HAP-1 (cell line): ENCODE results near the gene LAMA2.

Experiments used
- DNase-seq, 2 experiments: peaks; one replicate each; pipeline ENCODE4 v3.0.0-alpha.2; 2016 to 2020; ENCODE audit warnings: low spot score in 2 of 2
- H3K27me3 ChIP-seq: fragments of 250-450 bp; sonication (Bioruptor Pico); 2 replicates; pipeline ENCODE4 v1.5.1; 2020; ENCODE audit warnings: low read depth, mild to moderate bottlenecking, moderate library complexity
- H3K36me3 ChIP-seq: fragments of 250-450 bp; sonication (Bioruptor Pico); replicated peaks from 2 replicates; pipeline ENCODE4 v1.5.1; 2020; ENCODE audit warnings: mild to moderate bottlenecking
- H3K4me1 ChIP-seq: fragments of 250-450 bp; sonication (Bioruptor Pico); 2 replicates; pipeline ENCODE4 v1.5.1; 2020; ENCODE audit warnings: mild to moderate bottlenecking
- H3K4me3 ChIP-seq: fragments of 250-450 bp; sonication (Bioruptor Pico); 2 replicates; pipeline ENCODE4 v1.5.1; 2020; ENCODE audit warnings: mild to moderate bottlenecking, moderate library complexity
- H3K9me3 ChIP-seq: fragments of 250-450 bp; sonication (Bioruptor Pico); 2 replicates; pipeline ENCODE4 v1.5.1; 2020; ENCODE audit warnings: mild to moderate bottlenecking, moderate library complexity
- in situ Hi-C: fragments of 300-500 bp; cut with MboI; formaldehyde crosslinking; loops from 3 replicates; pipeline ENCODE4 v1.14.3; 2020; ENCODE audit warnings: low sequenced_read_pairs, inconsistent platforms, mixed read lengths

Gene LAMA2

DNA sequence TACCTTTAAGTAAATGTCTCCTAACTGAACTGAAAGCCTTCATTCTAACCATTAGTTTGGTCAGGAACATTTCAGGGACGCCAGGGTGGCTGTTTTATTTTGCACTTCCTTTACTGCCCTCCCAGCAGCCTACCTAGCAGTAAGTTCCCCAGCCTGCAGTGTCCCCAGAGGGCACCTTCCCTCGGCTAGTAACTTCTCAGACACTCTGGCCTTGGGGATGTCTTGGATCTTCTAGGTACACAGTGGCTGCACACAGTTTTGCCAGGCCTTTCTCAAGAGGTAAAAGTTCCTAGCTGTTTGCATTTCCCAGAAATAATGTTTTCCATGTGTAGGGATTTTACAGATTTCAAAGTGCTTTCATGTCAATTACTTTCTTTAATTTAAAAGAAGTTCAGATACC lies 378 bp upstream of the LAMA2 start:
- H3K27me3 ChIP-seq: no peaks in the 10 kb centered on the region
- in situ Hi-C loops: no loop called here
- H3K4me1 ChIP-seq: peaks cover 16% of the 10 kb centered on the region
- H3K36me3 ChIP-seq: no peaks in the 10 kb centered on the region
- H3K9me3 ChIP-seq: no peaks in the 10 kb centered on the region
- no peak overlapping the region; the same call in 1 of the 2 replicates for H3K4me3 ChIP-seq
- peak in 1 of 2 experiments; percentile 42 for DNase-seq

DNA sequence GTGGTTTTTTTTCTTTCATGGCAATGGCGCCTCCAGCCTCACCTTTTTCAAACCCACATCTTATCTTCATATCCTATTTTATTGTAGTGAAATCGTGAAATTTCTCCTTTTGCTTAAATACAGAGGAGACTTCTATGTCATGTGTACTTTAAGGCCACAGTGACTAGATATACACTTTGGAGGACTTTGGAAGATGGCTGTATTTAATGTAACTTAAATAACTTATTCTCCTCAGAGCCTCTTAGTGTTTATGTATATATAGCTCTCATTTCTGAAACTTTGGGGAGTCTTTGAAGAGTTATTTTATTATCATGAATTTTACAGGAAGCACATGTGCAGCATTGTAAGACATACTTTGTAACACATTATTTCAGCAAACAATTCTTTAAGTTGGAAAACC lies 968 bp downstream of the LAMA2 start:
- in situ Hi-C loops: no loop called here
- H3K27me3 ChIP-seq: no peaks in the 10 kb centered on the region
- no peak for DNase-seq
- H3K4me1 ChIP-seq: peaks cover 16% of the 10 kb centered on the region
- no peaks in the 10 kb centered on the region for H3K9me3 ChIP-seq
- H3K36me3 ChIP-seq: no peaks in the 10 kb centered on the region
- peak overlapping the region; percentile 37 for H3K4me3 ChIP-seq

DNA sequence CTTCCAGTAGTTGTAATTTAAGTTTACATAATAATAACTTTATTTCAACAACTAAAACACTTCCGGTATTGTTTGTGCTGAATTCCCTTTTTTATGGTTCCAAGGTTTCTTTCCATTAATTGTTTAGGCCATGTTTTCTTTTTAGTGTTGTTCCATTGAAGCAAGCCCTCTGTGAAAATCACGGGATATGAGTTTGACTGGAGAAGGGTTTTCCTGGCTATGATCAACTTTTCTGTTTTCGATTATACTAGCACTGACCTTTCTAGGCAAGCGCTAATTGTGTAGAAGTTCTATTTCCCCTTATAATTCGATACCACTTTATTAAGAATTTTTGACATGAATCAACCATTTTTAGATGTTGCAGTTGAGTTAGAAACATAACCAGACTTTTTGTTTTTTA lies 2.4 kb downstream of the LAMA2 start:
- no peak overlapping the region for H3K4me3 ChIP-seq
- H3K4me1 ChIP-seq: peaks cover 16% of the 10 kb centered on the region
- in situ Hi-C loops: no loop called here

DNA sequence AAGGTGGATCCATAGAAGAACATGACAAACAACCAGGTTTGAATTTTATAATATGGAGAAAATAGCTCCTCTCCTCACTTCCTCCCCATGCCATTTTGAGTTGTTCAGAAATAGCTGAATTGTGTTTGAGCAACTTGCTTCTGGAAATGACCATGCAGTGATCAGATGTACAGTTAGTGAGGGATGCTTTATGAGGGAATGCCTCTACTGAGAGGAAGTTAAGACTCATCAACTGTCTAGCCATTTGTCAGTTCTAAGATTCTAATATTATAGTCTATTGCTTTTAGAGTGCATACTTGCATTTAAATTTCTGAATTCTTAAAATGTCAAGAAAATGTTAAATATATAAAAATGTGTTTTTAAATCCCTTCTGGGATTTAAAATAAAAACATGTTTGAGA lies 3.8 kb downstream of the LAMA2 start:
- DNase-seq: no peak

More for the DNA sequence above, 2.4 kb downstream of the LAMA2 start:
- Histone ChIP-seq H3K27me3 (no peaks in the 10 kb centered on the region), H3K36me3 (no peaks in the 10 kb centered on the region), H3K9me3 (no peaks in the 10 kb centered on the region)
- peak in 1 of 2 experiments; percentile 18 for DNase-seq

DNA sequence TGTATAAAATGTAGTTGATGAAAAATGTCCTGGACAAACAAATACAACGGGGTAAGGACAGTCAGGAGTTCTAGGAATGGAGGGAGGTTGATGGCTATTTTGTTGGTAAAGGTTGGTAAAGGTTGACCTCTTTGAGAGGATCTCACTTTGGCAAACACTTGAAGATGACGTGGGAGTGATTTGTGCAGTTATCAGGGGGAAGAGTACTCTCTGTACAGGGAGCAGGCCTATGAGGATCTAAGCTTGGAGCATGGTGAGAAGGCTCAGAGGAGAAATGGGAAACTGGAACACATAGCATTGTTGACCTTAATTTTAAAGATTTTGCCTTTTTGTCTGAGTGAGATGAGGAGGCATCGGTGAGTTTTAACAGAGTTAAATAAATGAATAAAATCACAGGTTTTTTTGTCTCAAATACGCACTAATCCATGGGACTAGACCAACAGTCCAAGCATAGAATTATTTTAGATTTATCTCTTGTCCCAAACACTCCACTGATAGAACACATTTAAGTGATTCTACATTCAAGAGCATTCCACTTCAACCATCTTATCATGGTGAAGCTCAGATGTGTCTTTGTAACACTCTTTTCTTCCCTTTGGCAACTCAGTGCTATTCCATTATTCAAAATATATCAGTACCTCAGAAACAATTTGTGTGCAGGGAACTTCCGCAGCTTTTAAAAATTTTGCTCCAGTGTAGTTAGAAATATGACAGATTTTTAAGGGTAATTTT lies 5.7 kb downstream of the LAMA2 start:
- DNase-seq: no peak
- no peaks in the 10 kb centered on the region for H3K9me3 ChIP-seq
- no peak overlapping the region for H3K4me3 ChIP-seq
- H3K27me3 ChIP-seq: no peaks in the 10 kb centered on the region
- H3K36me3 ChIP-seq: no peaks in the 10 kb centered on the region
- peaks cover 10% of the 10 kb centered on the region for H3K4me1 ChIP-seq
- in situ Hi-C loops: no loop called here

More for the DNA sequence above, 3.8 kb downstream of the LAMA2 start:
- no peak overlapping the region for H3K4me3 ChIP-seq
- H3K4me1 ChIP-seq: peaks cover 16% of the 10 kb centered on the region
- H3K27me3 ChIP-seq: no peaks in the 10 kb centered on the region
- no peaks in the 10 kb centered on the region for H3K36me3 ChIP-seq
- in situ Hi-C loops: no loop called here
- no peaks in the 10 kb centered on the region for H3K9me3 ChIP-seq

DNA sequence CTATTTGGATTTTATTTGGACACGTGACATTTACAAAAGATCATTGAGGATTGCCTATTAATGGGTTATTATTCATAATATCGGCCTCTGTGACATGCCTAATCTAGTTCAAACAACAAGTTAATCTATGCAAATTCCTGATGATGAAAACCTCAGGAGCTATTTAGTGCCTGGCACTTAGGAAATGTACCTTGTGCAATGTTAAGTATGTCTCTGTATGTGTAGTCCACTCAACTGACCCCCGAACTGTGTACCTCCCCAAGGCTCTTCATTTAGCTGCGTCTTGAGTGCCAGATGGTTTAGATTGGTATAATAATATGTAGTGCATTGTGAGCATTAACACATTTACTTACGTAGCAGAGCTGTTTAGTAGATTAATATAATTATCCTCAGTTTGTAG lies 6.9 kb downstream of the LAMA2 start:
- Histone ChIP-seq H3K27me3 (no peaks in the 10 kb centered on the region), H3K9me3 (no peaks in the 10 kb centered on the region), H3K4me1 (peaks cover 6% of the 10 kb centered on the region), H3K4me3 (no peak overlapping the region), H3K36me3 (no peaks in the 10 kb centered on the region)
- no peak for DNase-seq
- in situ Hi-C loops: no loop called here

DNA sequence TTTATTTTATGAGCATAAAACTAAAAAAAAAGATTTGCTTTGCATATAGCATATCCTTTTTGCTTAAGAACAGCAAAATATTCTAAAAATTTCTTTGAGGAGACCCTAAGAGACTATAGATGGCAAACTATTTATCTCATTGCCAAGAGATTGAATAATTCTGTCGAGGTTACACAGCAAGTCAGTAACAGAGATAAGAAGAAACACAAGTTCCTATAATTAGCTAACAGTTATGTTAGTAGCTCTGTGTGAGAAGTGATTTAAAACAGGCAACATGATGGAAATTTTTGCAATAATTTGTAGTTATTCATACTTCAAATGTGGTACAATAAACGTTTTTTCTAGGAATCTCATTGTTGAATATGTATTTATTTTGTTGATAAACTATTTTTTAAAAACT lies 9.1 kb downstream of the LAMA2 start:
- Histone ChIP-seq H3K9me3 (no peaks in the 10 kb centered on the region), H3K36me3 (no peaks in the 10 kb centered on the region), H3K4me3 (no peak overlapping the region), H3K27me3 (no peaks in the 10 kb centered on the region), H3K4me1 (no peaks in the 10 kb centered on the region)
- in situ Hi-C loops: no loop called here
- DNase-seq: no peak

DNA sequence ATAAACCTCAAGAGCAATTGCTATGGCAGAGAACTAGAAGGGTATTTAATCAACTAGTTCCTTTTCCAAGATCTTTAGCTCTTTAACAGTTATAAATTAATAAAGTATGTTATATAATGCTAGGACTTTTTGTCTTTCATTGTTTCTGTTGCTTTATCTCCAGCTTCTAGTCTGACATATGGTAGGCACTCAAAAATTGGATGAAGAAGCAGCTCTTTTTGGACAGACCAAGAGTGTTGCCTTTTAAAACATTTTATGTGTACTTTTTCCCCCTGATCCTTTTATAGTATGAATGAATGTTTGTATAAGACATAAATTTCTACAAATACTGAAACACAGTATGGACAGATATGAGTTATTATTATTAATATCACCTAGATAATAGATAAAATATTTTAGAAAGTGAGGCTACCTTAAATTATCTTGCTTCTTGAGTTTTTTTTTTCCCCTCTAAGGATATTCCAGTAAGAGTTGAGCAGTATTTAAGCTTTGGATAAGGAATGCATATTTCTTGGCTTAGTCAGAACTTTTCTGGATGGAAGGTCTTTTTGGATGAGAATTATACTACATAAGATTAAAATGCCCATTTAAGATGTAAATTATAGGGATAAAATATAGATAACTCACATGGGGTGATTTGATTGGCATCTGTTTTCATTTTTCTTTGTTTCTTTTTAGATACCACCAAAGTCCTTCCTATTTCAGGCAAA lies 16.6 kb downstream of the LAMA2 start:
- Histone ChIP-seq H3K4me3 (no peak overlapping the region), H3K4me1 (0 out of 2 replicates have a peak, but pooled peaks cover 2% of the 10 kb centered on the region), H3K9me3 (no peaks in the 10 kb centered on the region), H3K36me3 (no peaks in the 10 kb centered on the region), H3K27me3 (no peaks in the 10 kb centered on the region)
- no peak for DNase-seq
- in situ Hi-C loops: no loop called here

DNA sequence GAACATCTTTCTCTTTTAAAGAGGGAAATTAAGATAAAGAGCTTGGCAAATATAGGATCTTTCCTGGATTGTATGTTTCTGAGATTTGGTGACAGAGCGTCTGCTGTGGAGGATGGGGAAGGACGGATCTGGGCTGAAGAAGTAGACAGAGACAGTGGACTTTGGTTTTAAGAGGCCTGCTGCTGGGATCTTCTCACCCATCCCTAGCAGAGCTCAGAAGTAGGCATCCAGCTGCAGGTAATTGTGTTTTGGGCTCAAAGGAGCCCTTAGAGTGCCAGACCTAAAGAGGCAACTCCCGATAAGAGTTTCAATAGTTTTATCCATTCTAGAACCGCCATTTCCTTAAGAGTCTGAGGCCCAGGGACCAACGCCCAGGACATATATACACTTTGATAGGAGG lies 20.8 kb downstream of the LAMA2 start:
- no peaks in the 10 kb centered on the region for H3K27me3 ChIP-seq
- no peaks in the 10 kb centered on the region for H3K9me3 ChIP-seq
- in situ Hi-C loops: no loop called here
- no peak for DNase-seq
- 0 out of 2 replicates have a peak, but pooled peaks cover 2% of the 10 kb centered on the region for H3K4me1 ChIP-seq
- no peaks in the 10 kb centered on the region for H3K36me3 ChIP-seq
- H3K4me3 ChIP-seq: no peak overlapping the region

DNA sequence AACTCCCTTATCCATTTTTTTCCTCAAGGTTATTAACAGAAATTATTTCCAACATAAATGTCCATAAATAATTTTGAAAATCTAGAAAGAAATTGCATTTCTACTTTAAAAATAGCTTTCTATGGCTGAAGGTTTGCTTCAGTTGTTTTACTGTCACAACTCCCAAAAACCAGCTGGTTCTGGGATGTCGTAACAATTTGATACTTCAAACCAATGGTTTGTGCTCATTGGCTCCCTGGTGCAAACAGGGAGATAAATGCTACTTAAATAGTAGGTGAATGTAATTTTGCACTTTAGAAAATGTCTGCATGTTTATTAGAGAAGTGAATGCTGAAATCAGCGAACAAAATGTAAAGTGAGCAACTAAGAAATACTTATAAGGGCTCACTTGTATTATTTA lies 31.1 kb downstream of the LAMA2 start:
- in situ Hi-C loops: no loop called here
- DNase-seq: no peak

DNA sequence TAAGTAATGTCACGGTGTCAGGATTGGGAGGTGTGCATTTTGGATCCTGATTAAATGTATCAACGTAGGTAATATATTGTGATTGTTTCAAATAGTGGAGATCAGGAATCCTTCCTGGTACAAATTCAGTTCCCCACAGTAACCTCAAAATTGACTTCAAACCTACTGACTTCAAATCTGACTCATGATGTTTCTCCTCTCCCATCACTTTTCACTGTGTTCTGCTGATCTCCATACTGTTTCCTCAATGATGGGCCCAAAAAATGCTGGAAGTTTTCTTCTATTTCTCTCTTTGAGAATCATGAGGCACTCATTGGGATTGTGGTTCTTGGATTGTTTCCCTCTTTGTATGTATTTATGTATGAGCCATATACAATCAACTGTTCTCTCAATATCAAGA lies 35.9 kb downstream of the LAMA2 start:
- Histone ChIP-seq H3K4me3 (no peak overlapping the region), H3K36me3 (no peaks in the 10 kb centered on the region), H3K27me3 (no peaks in the 10 kb centered on the region), H3K4me1 (no peaks in the 10 kb centered on the region), H3K9me3 (no peaks in the 10 kb centered on the region)
- no peak for DNase-seq
- in situ Hi-C loops: no loop called here

More for the DNA sequence above, 31.1 kb downstream of the LAMA2 start:
- Histone ChIP-seq H3K9me3 (no peaks in the 10 kb centered on the region), H3K4me3 (no peak overlapping the region), H3K36me3 (no peaks in the 10 kb centered on the region), H3K4me1 (no peaks in the 10 kb centered on the region), H3K27me3 (no peaks in the 10 kb centered on the region)

DNA sequence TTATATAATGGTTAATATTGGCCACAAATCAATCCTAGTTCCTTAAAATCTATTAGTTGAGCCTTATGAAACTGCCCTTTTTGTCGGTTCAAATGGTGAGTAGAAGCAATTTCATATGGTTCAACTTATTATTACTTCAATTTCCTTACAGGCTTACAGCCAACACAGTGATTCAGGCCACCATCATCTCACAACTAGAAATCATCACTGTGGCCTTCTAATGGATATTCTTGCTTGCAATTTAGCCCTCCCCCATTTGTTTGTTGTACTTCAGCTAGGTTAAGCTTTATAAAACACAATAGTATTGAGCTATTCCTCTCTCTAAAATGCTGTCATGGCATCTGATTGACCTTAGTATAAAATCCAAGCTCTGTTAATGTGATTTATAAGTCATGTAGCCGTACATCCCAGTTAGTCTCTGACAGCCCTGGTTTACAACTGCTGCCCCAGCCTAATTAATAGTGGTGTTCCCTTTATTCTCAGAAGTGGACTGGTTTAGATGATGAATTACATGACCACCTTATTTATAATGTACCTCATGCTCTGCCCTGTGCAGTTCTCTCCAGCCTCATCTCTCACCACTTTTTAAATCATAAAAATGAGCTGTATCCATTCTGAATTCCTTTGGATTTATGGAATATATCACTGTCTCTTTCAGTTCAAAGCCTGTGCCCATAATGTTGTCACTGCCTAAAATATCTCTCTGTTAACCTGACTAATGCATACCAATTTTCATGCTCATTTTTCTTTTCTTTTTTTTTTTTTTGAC lies 36.7 kb downstream of the LAMA2 start:
- H3K9me3 ChIP-seq: no peaks in the 10 kb centered on the region
- no peak for DNase-seq
- H3K4me3 ChIP-seq: no peak overlapping the region
- in situ Hi-C loops: no loop called here
- no peaks in the 10 kb centered on the region for H3K27me3 ChIP-seq
- H3K36me3 ChIP-seq: no peaks in the 10 kb centered on the region
- no peaks in the 10 kb centered on the region for H3K4me1 ChIP-seq

DNA sequence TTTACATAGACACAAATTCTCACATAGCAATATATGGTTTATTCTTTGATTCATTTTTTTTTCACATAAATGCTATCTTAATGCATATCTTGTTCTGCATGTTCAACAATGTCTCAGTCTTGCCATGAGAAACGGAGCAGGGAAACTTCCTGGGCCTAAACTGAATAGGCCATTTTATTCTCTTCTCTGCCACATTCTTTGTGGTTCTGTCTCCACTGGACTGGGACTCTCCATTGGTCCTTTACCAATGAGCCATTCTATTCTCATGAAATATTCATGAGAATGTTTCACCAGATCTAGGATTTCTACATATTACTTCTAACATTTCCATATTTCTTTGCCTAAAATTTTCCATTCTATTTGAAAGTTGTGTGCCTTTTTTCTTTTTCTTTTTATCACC lies 42.8 kb downstream of the LAMA2 start:
- H3K4me3 ChIP-seq: no peak overlapping the region
- in situ Hi-C loops: no loop called here
- no peaks in the 10 kb centered on the region for H3K9me3 ChIP-seq
- H3K36me3 ChIP-seq: no peaks in the 10 kb centered on the region
- no peak for DNase-seq
- no peaks in the 10 kb centered on the region for H3K4me1 ChIP-seq
- H3K27me3 ChIP-seq: no peaks in the 10 kb centered on the region

DNA sequence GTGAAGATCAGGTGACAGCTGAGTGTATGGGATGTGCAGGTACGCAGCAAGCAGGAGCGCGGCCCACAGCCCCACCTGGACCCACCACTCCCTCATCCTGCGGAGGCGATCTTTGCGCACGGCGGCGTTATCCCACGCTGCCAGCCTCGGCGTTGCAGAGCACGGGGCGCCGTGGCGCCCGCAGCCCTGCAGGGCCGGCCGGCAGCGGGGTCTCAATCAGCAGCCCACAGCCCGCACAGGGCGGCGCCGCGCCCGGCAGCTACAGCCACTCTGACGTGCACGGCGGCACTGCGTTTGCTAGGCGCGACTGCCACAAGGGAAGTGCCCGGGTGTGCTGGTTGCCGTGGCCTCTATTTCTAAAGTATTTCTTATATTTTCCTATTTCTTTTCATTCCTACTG lies 46.9 kb downstream of the LAMA2 start:
- H3K36me3 ChIP-seq: no peaks in the 10 kb centered on the region
- in situ Hi-C loops: no loop called here
- H3K4me3 ChIP-seq: no peak overlapping the region
- no peak for DNase-seq
- H3K9me3 ChIP-seq: no peaks in the 10 kb centered on the region
- H3K27me3 ChIP-seq: no peaks in the 10 kb centered on the region
- no peaks in the 10 kb centered on the region for H3K4me1 ChIP-seq
